COLO829 (cell line): Measurements from ENCODE around the gene SIGLEC14.
A peak's percentile ranks its signal among the peaks of the same experiment; 100 is the strongest.
"Not testable (repeated sequence)": the region's sequence is repeated elsewhere in the genome, so short reads cannot be mapped to it uniquely, and the experiment has no call there.

Source experiments
- DNase-seq: peaks from one replicate; pipeline ENCODE4 v3.0.0; 2012; ENCODE audit warnings: low spot score

Gene SIGLEC14

DNA sequence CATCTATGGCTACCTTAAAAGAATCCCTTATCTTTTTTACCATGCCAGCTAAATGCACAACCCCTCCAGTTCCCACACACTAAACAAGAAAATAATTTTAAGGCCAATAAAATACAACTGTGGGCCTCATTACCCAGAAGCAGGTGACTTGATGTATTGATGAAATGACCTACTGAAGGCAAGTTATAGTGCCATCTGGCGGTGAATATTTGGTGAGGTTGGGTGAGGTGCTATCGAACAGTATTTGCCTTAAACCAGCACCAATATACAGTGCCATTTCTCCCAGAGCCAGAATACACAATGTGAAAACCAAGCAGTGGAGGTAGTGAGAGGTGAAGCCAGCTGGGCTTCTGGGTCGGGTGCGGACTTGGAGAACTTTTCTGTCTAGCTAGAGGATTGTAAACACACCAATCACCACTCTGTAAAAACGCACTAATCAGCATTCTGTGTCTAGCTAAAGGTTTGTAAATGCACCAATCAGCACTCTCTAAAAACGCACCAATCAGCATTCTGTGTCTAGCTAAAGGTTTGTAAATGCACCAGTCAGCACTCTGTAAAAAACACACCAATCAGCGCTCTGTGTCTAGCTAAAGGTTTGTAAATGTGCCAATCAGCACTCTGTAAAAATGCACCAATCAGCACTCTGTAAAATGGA, 29.4 kb upstream of the SIGLEC14 start:
- not testable (repeated sequence) for DNase-seq

DNA sequence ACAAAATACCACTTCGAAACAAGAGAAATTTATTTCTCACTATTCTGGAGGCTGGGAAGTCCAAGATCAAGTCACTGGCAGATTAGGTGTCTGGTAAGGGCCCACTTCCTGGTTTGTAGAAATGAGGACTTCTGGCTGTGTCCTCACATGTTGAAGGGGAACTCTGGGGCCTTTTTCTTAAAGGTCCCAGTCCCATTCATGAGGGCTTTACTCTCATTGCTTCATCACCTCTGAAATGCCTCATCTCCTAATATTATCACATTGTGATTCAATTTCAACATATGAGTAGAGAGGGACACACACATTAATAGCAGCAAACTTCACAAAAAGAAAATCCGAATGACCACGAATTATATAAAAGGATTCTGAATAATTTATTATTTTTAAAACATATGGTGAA, 21.6 kb upstream of the SIGLEC14 start:
- DNase-seq: no peak

DNA sequence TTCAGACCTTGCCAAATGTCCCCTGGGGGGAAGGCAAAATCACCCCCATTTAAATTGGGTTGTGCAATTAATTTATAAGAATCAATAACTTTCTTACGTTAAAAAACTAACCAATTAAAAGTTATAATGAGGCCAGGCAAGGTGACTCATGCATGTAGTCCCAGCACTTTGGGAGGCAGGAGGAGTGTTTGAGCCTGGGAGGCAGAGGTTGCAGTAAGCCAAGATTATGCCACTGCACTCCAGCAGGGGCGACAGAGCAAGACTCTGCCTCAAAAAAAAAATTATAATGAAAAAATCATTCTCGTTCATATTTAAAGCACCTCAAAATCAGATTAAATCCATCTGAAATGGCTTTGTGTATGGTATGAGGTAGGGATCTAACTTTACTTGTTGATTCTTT, 18.4 kb upstream of the SIGLEC14 start:
- DNase-seq: no peak

DNA sequence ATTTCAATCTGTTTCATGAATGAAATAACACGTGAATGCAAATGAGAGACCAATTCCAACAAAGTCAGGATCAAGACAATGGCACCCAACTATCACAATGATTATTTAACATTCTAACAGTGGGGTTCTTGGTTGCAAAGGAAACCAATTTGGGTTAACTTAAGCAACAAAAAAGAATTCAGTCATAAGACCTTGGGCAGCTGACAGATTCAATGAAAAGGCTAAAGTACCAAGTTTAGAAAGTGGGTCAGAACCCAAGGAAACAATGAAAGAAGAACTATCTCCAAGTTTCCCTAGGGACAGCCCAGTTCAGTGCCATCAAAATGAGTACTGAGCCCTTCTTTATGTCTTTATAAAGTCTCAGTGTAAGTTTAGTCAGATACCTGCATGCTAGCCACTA, 17.5 kb upstream of the SIGLEC14 start:
- DNase-seq: no peak

DNA sequence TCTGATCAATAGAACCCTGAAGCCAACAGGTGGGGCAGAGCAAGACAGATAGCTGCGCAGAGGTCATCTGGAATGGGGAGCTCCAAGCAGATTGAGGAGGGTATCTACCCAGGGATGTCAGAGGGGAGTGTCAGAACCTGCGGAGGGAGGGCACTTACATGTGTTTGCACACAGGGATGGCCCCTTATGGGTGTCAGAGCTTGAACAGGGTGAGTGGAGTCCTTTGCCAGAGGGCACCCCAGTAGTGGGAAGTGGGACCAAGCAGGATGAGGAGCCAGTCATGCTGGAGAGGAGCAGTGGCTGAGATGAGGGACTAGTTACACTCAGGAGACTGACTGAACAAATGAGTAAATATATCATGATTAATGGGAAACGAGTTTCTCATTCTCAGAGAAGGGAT, 17.0 kb upstream of the SIGLEC14 start:
- no peak for DNase-seq

DNA sequence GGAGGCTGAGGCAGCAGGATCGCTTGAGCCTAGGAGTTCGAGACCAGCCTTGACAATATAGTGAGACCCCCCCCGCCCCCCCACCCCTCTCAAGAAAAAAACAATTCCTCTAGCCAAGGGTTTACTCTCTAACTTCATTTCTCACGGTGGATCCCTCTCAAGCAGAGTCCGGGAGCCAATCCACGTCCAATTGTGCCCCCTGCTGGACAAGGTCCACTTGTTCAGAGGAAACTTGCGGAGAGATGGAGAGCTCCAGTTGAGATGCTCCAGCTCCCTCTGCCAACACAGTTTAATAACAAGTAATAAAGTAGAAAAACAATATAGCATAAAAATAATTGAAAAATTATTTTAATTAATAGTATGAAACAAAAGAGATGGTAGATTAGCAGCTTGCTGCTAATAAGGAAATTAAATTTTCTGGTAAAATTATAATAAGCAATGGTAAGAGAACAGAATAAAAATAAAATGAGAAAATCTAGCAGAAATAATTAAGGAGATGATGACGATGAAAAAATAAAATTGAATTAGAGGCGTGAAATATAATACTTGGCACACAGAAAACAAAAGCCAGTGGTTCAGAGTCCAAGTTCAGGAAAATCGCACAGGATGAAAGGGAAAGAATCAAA, 14.5 kb upstream of the SIGLEC14 start:
- peak; percentile 59 for DNase-seq

DNA sequence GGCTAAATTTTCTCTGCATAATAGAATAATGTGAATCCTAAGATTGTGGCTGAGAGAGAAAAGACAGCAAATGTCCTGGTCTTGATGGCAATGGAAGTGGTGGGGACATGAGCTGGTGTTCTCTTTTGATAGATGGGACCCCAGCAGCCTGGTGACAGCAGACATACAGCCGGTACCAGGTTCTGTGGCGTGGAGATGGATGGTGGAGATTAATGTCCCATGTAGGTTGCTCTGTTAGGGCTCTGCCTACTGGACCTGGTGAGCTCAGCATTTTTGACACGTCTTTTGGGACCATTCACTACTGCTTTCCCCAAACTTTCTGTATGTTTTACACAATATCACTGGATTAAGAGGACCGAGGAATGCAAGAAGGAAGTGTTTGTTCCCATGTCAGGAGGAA, 8.2 kb upstream of the SIGLEC14 start:
- no peak for DNase-seq

DNA sequence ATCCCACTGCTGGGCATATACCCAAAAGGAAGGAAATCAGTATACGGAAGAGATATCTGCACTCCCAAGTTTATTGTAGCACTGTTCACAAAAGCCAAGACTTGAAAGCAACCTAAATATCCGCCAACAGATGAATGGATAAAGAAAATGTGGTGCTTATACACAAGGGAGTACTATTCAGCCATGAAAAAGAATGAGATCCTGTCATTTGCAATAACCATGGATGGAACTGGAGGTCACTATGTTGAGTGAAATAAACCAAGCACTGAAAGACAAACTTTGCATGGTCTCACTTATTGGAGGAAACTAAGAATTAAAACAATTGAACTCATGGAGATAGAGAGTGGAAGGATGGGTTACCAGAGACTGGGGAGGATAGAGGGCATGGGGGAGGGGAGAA, 6.5 kb upstream of the SIGLEC14 start:
- DNase-seq: no peak

DNA sequence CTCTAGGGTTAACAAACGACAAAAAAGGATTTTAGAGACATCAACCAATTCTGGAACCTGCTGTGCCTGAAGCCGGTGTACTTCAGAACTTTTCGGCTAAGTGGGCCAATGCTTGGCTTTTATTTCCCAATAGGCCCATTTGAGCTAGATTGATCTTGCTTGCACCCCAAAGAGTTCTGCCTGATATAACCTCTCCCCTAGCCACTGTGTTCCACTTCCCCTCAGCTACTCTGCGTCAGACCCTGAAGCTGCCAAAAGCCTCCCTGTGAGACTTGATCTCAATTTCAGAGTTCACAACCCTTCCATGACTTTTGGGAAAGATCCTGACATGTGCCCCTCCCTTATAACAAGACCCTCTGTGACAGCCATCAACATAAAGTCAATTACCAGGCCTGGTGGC, 5.6 kb upstream of the SIGLEC14 start:
- no peak for DNase-seq

DNA sequence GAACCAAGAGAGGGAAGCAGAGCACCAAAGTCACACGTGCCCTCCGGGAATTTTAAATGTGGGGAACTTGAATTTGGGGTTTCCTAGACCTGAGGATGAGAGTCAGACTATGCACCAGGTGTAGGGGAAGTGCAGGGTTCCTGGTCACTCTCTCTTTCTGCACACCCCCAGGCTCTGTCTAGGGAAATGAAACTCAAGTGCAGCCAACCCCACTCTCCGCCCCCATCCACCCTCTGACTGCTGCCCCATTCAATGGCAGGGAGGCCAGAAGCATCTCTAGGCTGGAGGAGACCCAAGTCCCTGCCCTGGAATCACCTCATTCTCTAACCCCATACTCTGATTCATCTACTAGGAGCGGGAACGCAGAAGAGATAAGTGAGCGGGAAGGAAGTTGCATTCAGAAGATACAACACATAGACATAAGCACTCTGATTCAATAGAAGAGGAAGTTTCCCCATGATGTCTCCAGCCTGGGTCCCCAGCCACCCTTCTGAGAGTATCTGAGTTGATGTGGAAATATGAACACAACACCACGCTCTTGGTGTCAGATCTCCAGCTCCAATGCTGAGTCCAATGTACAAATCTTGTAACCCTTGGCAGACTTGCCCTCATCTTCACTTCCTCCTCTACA, 4.7 kb upstream of the SIGLEC14 start:
- DNase-seq: no peak

DNA sequence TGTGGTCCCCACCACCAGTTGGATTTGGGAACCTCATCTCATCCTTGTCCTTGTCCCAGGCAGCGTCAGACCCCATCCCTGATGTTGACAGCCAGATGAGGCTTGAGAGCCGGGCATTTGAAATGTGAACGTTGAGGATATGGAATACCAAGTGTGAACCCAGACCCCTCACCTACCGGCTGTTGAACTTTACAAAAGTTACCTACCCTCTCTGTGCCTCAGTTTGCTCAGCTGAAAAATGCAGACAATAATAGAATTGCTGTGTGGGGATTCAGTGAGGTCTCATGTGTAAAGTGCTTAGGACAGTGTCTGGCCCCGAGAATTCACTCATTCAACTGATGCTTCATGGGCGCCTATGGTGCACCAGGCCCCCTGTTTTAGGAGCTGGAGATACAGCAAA, 693 bp upstream of the SIGLEC14 start:
- no peak for DNase-seq

DNA sequence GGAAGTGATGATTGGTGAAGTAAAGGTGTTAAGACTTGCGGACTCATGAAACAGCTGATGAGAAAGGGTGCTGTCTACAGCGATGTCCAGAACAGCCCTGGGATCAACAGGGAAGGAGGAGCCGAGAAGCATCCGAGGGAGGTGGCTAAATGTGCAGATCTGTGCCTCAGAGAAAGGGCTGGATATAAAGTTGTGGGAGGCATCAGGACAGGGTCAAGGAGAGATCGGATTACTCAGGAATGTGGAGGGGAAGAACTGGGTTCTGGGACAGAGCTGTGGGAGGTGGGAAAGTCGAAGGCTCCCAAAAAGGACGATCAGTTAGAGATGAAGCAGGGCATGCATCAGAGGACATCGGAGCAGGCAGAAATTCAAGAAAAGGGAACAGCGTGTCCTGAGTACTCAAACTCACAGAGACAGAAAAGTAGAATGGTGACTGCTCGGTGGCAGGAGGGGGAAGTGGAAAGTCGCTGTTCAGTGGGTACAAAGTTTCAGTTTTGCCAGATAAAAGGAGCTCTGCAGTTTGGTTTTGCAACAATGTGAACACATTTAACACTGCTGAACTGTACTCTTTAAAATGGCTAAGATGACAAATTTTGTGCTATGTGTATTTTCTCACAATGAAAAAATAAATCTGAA, 1.9 kb downstream of the SIGLEC14 start:
- DNase-seq: no peak

DNA sequence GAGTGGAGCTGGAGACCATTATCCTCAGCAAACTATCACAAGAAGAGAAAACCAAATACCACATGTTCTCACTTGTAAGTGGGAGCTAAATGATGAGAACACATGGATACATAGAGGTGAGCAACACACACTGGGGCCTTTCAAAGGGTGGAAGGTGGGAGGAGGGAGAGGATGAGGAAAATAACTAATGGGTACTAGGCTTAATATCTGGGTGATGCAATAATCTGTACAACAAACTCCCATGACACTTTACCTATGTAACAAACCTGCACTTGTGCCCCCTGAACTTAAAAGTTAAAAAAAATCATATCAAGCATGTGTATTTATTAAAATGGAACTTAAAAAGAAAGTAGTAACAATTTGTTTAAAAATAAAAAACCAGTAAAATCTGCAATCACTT, 5.0 kb downstream of the SIGLEC14 start:
- no peak for DNase-seq

DNA sequence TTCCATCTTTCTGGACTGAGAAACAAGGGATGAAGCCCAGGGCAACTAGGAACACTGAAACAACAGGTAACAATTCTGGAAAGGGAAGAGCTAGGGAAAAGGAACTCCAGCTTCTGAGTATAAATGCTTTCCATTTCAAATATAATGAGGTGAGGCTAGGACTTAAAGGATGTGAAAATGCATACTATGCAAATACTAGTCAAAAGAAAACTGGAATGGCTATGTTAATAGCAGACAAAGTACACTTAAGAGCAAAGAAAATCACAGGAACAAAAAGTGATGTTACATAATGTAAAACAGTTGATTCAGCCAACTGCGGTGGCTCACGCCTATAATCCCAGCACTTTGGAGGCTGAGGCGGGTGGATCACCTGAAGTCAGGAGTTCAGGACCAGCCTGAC, 6.2 kb downstream of the SIGLEC14 start:
- no peak for DNase-seq

DNA sequence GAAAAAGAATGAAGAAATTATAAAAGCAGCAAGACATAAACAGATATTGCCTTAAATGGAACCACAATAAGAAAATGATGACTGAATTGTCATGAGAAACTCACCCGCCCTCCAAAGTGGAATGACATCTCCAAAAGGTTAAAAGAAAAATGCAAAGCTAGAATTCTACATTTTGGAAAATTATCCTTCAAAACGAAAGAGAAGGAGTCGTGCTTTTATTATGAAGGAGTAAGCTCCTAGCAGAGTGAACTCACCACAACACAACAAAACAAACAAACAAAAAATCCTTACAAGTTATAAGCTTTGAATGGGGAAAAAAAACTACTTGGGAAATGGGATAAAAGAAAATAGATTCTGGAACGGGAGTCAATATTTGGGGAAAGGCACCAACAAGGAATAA, 6.7 kb downstream of the SIGLEC14 start:
- no peak for DNase-seq

DNA sequence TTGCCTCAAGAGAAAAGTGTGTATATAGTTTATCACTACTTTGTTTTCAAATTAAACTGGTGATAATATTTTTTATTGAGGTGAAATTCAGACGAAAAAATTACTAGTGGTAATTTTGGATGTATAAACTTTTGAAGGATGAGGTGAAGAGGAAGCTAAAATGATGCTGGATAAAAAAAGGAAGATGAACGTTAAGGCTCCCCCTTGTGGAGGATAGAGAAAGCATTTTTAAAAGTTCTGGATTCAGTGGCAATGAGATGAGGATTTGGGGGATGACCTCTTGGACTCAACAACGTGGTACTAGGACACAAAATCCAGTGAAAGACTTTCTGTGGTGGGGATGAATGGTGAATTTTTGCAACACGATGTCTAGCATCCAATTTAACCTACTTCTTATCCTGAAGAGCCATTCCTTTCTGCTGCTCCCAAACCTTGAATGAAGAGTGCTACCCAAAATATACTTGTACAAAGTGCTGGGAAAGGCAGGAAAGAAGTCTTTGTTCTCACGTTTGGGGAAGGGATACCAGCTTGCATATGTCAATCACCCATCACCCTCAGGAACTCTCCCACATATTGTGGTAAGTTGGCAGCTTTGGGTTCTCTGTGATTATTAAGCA, 9.2 kb downstream of the SIGLEC14 start:
- DNase-seq: peak; percentile 8

DNA sequence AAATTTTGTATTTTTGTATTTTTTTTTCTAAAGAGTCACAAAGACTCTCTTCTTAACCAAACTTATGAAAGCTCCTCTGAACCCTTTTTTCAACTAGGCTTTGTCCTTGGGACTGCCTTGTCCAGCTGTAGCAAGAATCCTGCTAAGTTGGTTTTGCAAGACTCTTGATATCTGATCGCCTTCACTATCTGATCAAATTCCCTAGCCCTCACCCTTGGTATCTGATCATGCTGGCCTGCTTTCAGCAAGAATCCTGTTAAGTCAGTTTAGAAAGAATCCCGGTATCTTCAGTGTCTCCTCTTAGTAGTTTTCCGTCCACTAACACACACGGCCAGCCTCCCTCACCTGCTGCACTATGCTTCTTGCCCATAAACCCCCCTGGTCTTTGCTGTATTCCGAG, 14.5 kb downstream of the SIGLEC14 start:
- no peak for DNase-seq

DNA sequence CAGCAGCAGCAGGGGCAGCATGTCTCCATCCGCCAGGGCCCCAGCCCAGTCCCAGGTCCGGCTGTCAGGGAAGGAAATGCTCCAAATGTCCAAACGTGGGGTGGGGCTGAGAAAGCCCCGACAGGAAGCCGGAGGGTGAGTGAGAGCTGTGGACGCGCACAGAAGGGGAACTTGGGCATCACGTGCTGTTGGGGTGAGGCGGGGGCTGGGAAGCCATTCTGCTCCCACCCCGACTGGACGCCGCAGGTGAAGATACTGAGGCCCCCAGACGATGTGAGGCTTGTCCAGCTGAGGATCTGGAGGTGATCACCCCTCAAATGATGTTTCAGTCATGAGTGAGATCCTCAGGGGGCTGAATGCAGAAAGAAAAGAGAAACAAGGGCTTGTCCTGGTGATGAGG, 16.3 kb downstream of the SIGLEC14 start, which contains the start of gene SIGLEC5:
SIGLEC5 (minus strand) TSS at position 87 of the 400 bp plus-strand sequence; CDS start at position 21, 66 bp downstream.
- DNase-seq: not testable (repeated sequence)

DNA sequence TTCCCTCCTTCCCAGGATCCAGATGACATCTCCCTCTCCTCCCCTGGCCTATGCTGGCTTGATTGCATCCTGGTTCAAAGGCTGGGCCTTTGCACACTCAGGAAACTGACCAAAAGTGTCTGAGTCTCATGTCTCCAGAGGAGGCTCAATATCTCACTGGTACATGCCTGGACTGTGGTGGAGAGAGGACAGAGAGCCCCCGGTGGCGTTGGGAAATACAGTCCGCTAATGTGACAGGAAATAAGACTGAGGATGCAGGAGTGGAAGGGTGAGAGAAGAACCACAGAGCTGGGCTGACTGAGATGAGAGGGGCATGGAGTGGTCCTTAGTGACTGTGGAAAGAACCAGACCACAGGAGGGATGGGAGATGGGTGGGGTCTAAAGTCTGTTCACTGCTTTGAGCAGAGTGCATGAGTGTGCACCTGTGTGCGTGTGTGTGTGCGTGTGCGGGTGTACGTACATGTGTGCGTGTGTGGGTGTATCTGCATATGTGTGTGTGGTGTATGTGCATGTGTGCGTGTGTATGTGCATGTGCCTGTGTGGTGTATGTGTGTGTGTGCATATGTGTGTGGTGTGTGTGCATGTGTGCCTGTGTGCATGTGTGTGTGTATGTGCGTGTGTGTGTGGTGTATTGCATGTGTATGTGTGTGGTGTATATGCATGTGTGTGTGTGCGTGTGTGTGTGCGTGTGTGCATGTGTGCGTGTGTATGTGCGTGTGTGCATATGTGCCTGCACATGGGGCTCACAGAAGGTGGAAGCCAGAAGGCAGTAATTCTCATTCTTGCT, 18.3 kb downstream of the SIGLEC14 start:
- DNase-seq: no peak

DNA sequence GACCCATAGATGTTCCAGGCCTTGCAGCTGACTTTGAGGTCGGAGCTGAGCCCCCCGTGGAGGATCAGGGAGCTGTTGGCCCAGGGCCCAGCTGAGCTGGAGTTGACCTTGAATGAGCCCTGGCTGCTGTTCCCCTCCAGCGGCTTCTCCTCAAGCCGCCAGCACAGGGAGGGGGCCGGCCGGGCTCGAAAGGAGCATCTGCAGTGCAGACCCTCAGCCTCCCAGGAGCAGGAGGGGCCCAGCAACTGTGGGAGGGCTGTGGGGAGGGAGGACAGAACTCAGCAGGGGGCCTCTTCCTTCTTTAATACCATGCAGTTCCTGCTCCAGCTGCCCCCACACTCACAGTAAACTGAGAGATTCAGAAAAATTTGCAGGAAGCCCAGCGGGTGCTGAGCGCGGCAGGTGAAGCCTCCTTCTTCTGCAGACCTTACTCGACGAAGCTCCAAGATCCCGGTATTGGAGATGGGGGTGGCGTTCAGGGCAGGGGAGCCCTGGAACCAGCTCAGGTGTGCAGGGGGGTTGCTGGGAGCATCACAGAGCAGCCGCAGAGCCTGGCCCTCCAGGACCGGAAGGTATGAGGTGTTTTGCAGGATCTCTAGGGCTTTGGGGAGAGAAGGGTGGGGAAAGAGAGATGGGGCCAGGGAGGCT, 19.0 kb downstream of the SIGLEC14 start:
- DNase-seq: no peak

DNA sequence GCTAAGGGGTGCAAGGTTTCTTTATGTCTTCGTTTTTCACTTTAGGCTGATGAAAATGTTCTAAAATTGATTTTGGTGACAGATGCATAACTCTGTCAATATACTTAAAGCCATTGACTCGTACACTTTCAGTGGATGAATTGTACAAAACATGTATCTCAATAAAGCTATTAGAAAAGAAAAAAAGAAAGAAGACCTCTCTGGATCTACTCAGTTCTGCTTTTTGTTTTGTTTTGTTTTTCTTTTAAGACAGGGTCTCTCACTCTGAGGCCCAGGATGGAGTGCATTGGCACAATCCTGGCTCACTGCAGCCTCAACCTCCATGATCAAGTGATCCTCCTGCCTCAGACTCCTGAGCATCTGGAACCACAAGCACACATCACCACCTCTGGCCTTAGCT, 19.9 kb downstream of the SIGLEC14 start:
- DNase-seq: no peak
